Activated CD8-positive, alpha-beta memory T cell treated with anti-CD3 and anti-CD28 coated beads, Interleukin-2, amount 50 U/mL, for 1 hour (primary cell): ENCODE data around the gene IGF2BP2.
"Not testable (repeated sequence)": the region's sequence is repeated elsewhere in the genome, so short reads cannot be mapped to it uniquely, and the experiment has no call there.

ENCODE experiments used
- DNase-seq: peaks from one replicate; pipeline ENCODE4 v3.0.0-alpha.2; 2020; ENCODE audit errors: extremely low read depth

Gene IGF2BP2

GRCh38 chr3:185712337-185712736 lies 112.5 kb downstream of the IGF2BP2 start:
- DNase-seq: no peak

- no peak for DNase-seq
Measured at GRCh38 chr3:185711255-185711870, 113.5 kb downstream of the IGF2BP2 start.

DNA sequence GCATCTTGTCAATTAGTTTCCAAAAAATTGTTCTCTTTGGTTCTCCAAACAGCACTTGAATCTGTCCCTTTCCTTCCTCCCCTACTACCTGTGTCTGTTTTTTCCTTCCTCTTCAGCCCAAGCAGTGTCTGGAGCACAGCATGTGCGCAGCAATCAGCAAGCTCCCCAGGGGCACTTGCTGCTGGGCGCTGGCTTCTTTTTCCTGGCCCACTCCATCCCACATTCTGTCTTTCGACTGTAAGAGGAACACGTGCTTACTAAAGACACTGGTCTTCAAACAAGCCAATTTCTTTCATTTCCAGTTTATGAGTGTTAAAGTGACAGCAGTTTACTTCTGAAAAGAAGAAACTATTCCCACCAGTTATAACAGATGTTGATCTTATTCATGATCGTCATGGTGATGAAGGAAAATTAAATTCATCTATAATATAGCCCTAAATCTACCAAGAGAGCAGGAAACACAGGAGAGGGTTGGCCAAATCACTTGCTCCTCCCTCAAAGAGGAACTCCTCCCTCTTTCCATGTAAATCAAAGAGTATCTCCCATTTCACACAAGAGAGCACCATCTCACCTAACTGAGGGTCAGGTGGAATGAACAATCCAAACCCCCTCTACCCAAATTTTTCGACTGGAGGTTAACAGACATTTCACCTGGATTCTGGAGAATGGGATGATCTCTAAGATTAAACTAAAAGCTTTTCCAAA lies 115.4 kb downstream of the IGF2BP2 start:
- no peak for DNase-seq

DNA sequence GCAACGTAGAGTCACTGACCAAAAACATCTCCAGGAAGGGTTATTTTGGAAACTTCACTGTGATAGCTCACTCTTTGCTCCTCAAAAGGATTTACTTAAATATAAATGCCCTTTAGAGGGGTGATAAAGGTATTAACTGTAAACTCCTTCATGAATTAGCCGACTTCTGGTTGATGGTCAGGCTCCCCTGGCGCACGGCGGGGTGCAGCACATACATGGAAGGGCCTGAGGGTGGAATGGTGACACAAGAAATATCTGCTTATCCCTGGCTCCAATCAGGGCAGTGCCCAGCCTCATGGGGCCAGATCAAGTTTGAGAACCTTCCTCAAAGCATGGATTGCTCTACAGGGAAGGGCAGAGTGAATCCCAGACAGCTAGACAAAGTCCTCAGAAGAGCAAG lies 116.5 kb downstream of the IGF2BP2 start:
- no peak for DNase-seq

DNA sequence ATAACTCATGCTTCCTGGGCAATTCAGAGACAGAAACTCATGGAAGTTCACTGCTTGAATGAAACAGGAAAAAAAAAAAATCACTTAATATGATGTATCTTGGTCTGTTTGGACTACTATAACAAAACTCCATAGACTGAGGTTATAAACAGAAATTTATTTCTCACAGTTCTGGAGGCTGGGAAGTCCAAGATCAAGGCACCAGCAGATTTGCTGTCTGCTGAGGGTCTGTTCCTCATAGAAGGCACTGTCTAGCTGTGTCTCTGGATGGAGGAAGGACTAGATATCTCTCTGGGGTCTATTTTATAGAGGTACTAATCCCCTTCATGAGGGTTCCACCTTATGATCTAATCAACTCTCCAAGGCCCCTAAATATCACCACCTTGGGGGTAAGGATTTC lies 119.3 kb downstream of the IGF2BP2 start:
- DNase-seq: no peak

DNA sequence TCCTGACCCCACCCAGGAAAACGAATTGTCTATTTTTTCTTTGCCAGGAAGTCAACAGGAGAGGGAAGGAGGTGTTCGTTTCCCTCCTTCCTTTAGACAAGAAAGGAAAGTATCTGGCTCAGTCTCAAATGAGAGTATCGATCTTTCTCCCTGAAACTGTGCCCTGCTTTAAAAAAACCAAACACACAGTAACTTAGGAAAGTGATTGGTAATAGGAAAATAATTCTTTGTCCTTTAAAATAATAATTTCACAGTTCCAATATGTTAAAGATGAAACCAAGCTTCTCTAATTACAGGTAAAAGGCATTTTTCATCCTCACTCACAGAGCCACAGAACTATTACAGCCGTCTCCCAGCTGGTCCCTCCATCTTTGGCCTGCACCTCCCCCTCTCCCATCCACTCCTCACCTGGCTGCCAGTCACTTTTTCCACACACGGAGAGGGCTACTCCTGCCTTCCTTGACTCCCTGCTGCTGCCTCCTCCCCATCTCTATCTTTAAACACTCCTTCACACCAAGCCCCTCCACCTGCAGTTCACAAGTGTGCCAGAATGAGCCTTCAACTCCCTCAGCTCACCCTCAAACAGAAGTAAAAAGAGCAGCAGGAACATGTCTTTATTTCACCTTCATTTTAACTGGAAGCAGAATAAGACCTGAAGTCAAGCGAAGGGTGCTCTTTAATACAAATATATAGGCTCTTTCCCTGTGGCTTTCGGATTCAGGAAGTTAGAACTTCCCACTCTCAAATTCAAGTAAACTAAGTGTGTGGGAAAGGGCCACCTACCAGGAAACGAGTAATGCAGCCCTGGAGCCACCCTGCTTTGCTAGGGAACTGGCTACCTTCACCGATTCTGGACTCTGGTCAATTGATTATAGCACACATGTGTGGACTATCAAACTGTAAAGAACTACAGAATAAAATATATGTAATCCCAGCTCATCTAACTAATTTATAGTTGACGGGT lies 122.3 kb downstream of the IGF2BP2 start:
- DNase-seq: no peak

DNA sequence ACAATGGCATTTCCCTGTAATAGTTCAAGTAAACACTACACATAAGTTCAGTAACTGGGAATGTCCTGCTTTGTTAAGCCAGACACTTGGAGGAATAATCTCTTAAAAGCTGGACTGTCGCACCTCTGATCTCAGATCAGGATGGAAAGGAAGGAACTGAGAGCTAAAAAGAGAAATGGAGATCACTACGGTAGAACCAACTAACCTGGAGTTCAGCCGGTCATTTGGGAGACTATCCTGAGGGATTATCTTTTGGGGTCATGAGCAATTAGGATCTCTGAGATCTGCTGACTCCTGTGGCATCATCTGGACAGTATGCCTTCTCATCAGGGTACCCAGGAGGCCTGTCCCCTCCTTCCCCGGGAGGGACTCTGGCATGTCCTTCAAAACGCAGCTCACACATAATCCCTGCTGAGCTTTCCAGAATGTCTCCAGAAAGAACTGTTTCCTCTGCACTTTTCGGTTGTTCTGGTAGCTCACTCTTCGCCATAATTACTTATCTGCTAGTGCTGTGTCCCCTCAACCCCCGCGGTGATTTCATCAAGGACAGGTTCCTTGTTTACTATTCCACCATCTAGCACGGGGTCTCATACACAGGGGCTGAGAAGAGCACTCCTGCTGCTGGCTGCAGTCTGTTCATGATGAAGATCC lies 123.1 kb downstream of the IGF2BP2 start:
- DNase-seq: no peak

- no peak for DNase-seq
Measured at GRCh38 chr3:185699927-185700326, 124.9 kb downstream of the IGF2BP2 start.

DNA sequence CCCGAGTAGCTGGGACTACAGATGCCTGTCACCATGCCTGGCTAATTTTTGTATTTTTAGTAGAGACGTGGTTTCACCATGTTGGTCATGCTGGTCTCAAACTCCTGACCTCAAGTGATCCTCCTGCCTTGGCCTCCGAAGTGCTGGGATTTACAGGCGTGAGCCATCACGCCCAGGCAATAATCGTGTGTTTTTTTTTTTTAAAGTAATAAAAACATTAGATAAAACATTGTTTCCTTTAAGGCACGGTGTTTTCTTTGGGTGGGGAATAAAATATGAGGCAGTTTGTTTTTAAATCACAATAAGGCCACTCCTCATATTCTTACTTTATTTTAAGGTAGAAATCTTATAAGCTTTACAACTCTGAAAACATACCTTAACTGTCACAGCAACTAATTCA lies 127.6 kb downstream of the IGF2BP2 start:
- not testable (repeated sequence) for DNase-seq

DNA sequence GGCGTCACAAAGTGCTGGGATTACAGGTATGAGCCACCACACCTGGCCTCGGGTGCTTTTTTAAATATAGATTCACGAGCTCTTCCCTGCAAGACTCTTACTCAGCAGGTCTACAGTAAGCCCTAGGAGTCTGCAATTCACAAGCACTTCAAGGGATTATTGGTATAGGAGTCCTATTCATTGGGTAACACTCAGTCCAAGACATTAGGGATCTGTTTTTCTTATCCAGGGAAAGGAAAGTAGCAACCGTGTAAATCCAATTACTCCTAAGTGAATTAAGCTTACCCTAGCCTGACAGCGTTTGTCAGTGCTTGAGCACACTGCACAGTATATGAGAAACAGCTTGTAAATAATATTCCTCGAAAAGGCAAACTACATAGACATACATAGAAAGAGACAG lies 128.8 kb downstream of the IGF2BP2 start:
- no peak for DNase-seq

DNA sequence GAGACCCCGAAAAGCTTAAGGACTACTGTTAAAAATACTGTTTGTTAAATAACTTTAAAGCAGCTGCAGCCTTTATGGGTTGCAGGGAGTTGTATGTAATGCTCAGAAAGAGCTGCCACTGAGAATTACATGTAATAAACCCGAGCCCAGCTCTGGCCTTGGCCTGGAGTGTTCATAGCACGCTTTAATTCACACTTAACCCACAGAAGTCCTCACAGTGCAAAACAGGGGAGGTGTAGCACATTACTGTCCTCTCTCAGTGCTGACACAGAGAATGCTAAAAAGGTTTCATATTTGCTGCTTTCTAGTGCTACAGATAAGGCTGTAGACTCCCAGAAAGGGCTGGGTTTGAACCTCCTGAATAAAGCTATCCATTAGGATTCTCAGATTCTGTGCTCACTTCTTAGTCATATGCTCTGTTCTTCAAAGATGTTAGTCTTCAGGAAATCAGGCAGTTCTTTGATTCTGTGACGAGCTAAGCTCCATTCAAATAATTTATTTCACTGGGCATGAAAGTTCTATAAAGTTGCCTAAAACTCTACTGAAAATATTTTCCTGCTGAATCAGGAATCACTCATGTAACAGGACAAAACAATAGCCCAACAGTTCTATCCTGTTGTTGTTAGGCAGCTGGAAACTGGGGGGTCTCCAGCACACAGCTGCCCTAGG lies 130.7 kb downstream of the IGF2BP2 start:
- DNase-seq: no peak

GRCh38 chr3:185691622-185692021 lies 133.2 kb downstream of the IGF2BP2 start:
- no peak for DNase-seq

DNA sequence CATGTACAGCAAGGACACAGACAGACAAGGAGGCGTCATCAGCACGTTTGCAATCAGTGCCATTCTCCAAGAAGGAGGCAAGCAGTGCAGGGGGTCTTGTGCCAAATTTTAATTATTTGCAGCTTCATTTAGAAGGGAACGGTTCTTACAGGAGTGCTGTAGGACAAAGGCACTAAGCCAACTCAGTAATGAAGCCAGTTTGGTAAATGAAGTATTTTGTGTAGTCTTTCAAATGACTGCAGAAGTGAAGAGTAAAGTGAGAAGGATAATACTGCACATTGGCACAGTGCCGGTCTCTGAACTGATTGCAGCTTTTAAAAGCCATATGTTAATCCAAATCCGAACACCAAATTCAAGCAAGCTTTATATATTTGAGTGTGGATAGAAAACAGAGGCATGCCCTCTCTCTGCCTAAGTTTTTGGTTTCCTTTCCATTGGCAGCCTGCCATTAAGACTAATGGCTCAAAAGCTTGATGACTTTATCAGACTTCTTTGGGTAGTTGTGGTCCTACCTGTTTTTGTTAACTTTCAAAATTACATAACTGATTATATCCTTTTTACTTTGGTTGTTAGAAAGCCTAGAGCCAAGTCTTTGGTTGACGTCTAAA lies 137.5 kb downstream of the IGF2BP2 start:
- DNase-seq: no peak

DNA sequence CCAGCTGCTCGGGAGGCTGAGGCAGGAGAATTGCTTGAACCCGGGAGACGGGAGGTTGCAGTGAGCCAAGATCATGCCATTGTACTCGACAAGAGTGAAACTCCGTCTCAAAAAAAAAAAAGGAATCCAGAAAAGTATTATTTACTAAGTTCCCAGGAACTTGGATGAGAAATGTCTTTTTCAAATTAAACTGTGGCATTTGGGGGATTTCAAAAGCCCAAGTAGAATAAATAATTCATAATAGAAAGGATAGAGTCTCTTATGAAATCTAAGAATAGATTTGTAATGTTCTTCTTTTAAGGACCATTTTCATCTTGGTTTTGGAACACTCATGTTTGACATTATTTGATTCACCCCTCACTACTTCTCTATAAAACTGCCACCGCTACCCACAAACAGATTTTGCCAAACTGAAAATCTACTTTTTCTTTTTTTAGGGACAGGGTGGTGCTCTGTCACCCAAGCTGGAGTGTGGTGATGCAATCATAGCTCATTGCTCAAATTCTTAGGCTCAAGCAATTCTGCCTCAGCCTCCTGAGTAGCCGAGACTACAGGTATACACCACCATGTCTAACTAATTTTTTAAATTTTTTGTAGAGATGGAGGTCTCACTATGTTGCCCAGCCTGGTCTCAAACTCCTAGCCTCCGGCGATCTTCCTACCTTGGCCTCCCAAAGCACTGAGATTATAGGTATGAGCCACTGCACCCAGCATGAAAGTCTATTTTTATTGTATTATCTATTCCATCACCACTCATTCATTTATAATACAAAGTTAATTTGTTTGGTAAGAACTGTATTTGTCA lies 139.4 kb downstream of the IGF2BP2 start:
- DNase-seq: no peak

DNA sequence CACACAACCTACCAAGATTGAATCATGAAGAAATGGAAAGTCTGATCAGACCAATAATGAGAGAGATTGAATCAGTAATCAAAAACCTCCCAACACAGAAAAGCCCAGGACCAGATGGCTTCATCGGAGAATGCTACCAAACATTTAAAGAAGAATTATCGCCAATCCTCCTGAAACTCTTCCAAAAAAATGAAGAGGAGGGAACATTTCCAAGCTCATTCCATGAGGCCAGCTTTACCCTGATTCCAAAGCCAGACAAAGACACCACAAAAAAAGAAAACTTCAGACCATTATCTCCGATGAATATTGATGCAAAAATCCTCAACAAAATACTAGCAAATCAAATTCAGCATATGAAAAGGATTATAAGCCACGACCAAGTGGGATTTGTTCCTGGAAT lies 144.6 kb downstream of the IGF2BP2 start:
- DNase-seq: no peak

GRCh38 chr3:185678027-185678426 lies 146.8 kb downstream of the IGF2BP2 start:
- DNase-seq: no peak

DNA sequence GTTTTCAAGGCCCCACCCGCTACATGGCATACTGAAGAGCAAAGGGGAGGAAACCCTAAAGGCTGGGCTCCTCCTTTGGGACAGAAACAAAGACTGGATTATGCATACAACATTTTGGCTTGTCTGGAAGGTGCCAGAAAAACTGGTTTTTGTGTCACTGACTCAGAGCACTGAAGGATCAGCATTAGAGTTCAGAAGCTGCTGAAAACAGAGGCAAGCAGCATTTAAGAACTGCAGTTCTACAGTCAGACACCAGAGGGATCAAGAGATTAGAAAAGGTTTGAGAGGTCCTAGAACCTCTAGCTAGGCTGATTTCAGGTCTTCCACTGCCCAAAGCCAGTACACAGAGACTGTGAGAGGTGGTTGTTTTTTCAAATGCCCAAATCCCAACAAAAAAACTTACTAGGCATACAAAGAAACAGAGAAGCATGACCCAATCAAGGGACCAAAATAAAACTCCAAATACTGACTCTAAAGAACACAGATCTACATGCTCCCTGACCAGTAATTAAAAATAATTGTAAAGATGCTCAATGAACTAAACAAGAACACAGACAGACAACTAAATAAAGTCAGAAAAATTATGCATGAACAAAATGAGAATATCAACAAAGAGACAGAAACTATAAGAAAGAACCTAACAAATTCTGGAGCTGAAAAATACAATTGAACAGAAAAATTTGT lies 147.6 kb downstream of the IGF2BP2 start:
- DNase-seq: no peak

DNA sequence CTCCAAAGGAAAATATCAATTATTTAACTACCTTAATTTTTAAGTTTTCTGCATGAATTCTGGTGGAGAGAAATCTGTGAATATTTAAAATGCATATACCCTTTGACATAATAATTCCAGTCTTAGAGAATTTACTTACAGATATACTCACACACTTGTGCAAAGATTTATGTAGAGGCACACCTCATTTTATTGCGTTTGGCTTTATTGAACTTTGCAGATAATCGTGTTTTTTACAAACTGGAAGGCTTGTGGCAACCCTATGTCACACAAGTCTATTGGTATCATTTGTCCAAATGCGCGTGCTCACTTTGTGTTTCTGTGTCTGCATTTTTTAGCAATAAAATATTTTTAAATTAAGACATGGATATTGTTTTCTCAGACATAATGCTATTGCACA lies 157.3 kb downstream of the IGF2BP2 start:
- no peak for DNase-seq

GRCh38 chr3:185663929-185664328 lies 160.9 kb downstream of the IGF2BP2 start:
- no peak for DNase-seq

DNA sequence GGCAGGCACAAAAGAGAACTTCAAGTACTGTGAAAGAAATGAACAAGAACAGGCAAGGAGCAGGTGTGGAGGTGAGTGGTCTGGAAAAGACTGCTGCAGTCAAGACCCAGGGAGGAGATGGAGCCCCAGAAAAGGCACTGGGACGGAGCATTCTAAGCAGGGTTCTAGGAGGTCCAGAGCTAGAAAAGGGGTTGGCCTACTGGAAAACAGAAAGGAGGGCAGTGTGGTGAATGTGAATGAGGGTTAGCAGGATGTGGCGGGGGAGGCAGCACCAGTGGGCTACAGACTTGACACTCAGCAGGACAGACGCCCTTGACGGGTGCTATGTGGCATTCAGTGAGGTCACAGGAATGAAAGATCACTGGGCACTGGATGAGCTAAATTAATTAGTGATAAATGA lies 163.1 kb downstream of the IGF2BP2 start:
- DNase-seq: no peak
